HepG2 (cell line): ENCODE measurements around the gene RAE1. TPM values are rescaled to one million over a fixed set of nuclear protein-coding genes. Genes with fewer than 3 reads are reported as not detected.

ENCODE experiments used
- ARNT2 ChIP-seq: sonication (generic); formaldehyde crosslinking; IDR thresholded peaks from 2 replicates; pipeline ENCODE4 v1.8.0; 2022; ENCODE audit warnings: mild to moderate bottlenecking, low read depth, missing genetic modification reagents, moderate library complexity
- CCDC6 ChIP-seq: sonication (generic); formaldehyde crosslinking; IDR thresholded peaks from 2 replicates; pipeline ENCODE4 v1.8.1; 2022; ENCODE audit warnings: mild to moderate bottlenecking, missing genetic modification reagents, moderate library complexity
- CREM ChIP-seq, 2 experiments: sonication (generic) in 1 of 2; formaldehyde crosslinking in 1 of 2; IDR thresholded peaks; 2 replicates each; pipeline versions ENCODE4 v1.4.0 to v1.6.1; 2016 to 2020; ENCODE audit warnings: antibody characterized with exemption in 1 of 2, mild to moderate bottlenecking in 1 of 2, missing genetic modification reagents in 1 of 2
- ESRRA ChIP-seq: sonication (generic); formaldehyde crosslinking; IDR thresholded peaks from 2 replicates; pipeline ENCODE4 v1.5.1; 2020; ENCODE audit warnings: mild to moderate bottlenecking, low read depth, missing genetic modification reagents
- GFI1 ChIP-seq: sonication (generic); formaldehyde crosslinking; IDR thresholded peaks from 2 replicates; pipeline ENCODE4 v1.5.0; 2020; ENCODE audit warnings: missing genetic modification reagents, mild to moderate bottlenecking, borderline replicate concordance
- HOXD1 ChIP-seq: sonication (generic); formaldehyde crosslinking; IDR thresholded peaks from 2 replicates; pipeline ENCODE4 v1.5.0; 2020; ENCODE audit warnings: missing genetic modification reagents
- KDM6A ChIP-seq: IDR thresholded peaks from 2 replicates; pipeline ENCODE4 v1.6.1; 2016; ENCODE audit warnings: low read depth
- KLF16 ChIP-seq, 2 experiments: sonication (generic) in 1 of 2; formaldehyde crosslinking in 1 of 2; IDR thresholded peaks; 2 replicates each; pipeline versions ENCODE4 v1.6.1 to v1.8.0; 2016 to 2023; ENCODE audit warnings: missing genetic modification reagents in 2 of 2, missing compliant biosample characterization in 1 of 2
- MIER3 ChIP-seq: IDR thresholded peaks from 2 replicates; pipeline ENCODE4 v1.6.1; 2016; ENCODE audit warnings: missing compliant biosample characterization, borderline replicate concordance
- NFE2L2 ChIP-seq: fragments of 150-350 bp; IDR thresholded peaks from 2 replicates; pipeline ENCODE4 v1.6.1; 2014; ENCODE audit warnings: low read length
- NFYB ChIP-seq: sonication (generic); formaldehyde crosslinking; IDR thresholded peaks from 2 replicates; pipeline ENCODE4 v1.4.0; 2020; ENCODE audit warnings: missing genetic modification reagents
- NR2C2 ChIP-seq: sonication (generic); formaldehyde crosslinking; IDR thresholded peaks from 2 replicates; pipeline ENCODE4 v1.4.0; 2020; ENCODE audit warnings: missing genetic modification reagents, mild to moderate bottlenecking, moderate library complexity, borderline replicate concordance
- NRL ChIP-seq: sonication (generic); formaldehyde crosslinking; IDR thresholded peaks from 2 replicates; pipeline ENCODE4 v1.5.0; 2020; ENCODE audit warnings: missing genetic modification reagents, mild to moderate bottlenecking, moderate library complexity, borderline replicate concordance
- POGK ChIP-seq: sonication (generic); formaldehyde crosslinking; conservative IDR thresholded peaks from 2 replicates; pipeline ENCODE4 v1.8.0; 2022; ENCODE audit warnings: mild to moderate bottlenecking, moderate library complexity, missing genetic modification reagents
- POLR2AphosphoS5 ChIP-seq: IDR thresholded peaks from 2 replicates; pipeline ENCODE4 v1.6.1; 2012; ENCODE audit warnings: low read depth, low read length
- PRPF4 ChIP-seq: fragments of 200-400 bp; formaldehyde crosslinking; IDR thresholded peaks from 2 replicates; pipeline ENCODE4 v1.6.1; 2016; ENCODE audit warnings: low read length, low read depth; ENCODE audit not compliant: poor library complexity, severe bottlenecking
- REL ChIP-seq: sonication (generic); formaldehyde crosslinking; conservative IDR thresholded peaks from 2 replicates; pipeline ENCODE4 v1.8.0; 2022; ENCODE audit warnings: mild to moderate bottlenecking, missing genetic modification reagents, moderate library complexity
- SRF ChIP-seq: IDR thresholded peaks from 2 replicates; pipeline ENCODE4 v1.6.1; 2011; ENCODE audit warnings: mild to moderate bottlenecking, low read depth, low read length, moderate library complexity
- TCF7L2 ChIP-seq: IDR thresholded peaks from 2 replicates; pipeline ENCODE4 v1.6.1; 2011; ENCODE audit warnings: mild to moderate bottlenecking, low read depth, low read length, moderate library complexity
- ZBTB33 ChIP-seq: sonication (generic); formaldehyde crosslinking; IDR thresholded peaks from 2 replicates; pipeline ENCODE4 v1.4.0; 2020; ENCODE audit warnings: missing genetic modification reagents
- ZBTB43 ChIP-seq: sonication (generic); formaldehyde crosslinking; conservative IDR thresholded peaks from 2 replicates; pipeline ENCODE4 v1.4.0; 2020; ENCODE audit warnings: missing genetic modification reagents
- ZFYVE20 ChIP-seq: sonication (generic); formaldehyde crosslinking; IDR thresholded peaks from 2 replicates; pipeline ENCODE4 v1.8.0; 2023; ENCODE audit warnings: low read depth, mild to moderate bottlenecking, moderate library complexity, missing genetic modification reagents, borderline replicate concordance
- ZNF350 ChIP-seq: sonication (generic); formaldehyde crosslinking; IDR thresholded peaks from 2 replicates; pipeline ENCODE4 v1.4.0; 2020; ENCODE audit warnings: mild to moderate bottlenecking, low read depth, missing genetic modification reagents, borderline replicate concordance
- ZNF546 ChIP-seq: sonication (generic); formaldehyde crosslinking; conservative IDR thresholded peaks from 2 replicates; pipeline ENCODE4 v1.8.1; 2023; ENCODE audit warnings: mild to moderate bottlenecking, missing genetic modification reagents
- ZNF709 ChIP-seq: sonication (generic); formaldehyde crosslinking; IDR thresholded peaks from 2 replicates; pipeline ENCODE4 v1.5.0; 2020; ENCODE audit warnings: mild to moderate bottlenecking, missing genetic modification reagents
- ZSCAN31 ChIP-seq: sonication (generic); formaldehyde crosslinking; IDR thresholded peaks from 2 replicates; pipeline ENCODE4 v1.5.0; 2020; ENCODE audit warnings: low read depth, mild to moderate bottlenecking, missing genetic modification reagents
- polyA plus RNA-seq, 8 experiments: library from polyadenylated mRNA; depleted of rRNA in 3 of 8; stranded (reverse) in 7 of 8; unstranded in 1 of 8; fragments of >200 nt; fragmentation: Illumina TruSeq in 4 of 8; extraction: Trizol in 4 of 8; gene quantifications; 2 replicates each; pipeline versions ENCODE4 v1.2.1 to v1.2.3, GENCODE V29; 2011 to 2016; ENCODE audit warnings: low read depth in 4 of 8, missing spikeins in 1 of 8, mixed read lengths in 1 of 8; ENCODE audit not compliant: insufficient read depth in 1 of 8
- total RNA-seq, 5 experiments: library from RNA; depleted of rRNA; stranded (reverse); fragments of >200 nt; fragmentation: Illumina TruSeq; extraction: Trizol; gene quantifications; 2 replicates each; pipeline ENCODE4 v1.2.3, GENCODE V29; 2016; ENCODE audit warnings: low read depth in 1 of 5

Gene RAE1
- total and polyA plus RNA-seq, 2 of the 13 experiments (the other 11 are each of a cell fraction or from before 2014, with no cell fraction given): 36.1 to 72.9 TPM

GRCh38 chr20:57390604-57391438 lies 39.8 kb downstream of the RAE1 start, which contains the start of gene RBM38 (continued):
- TF ChIP-seq NRL (CRISPR knock-in tag) (no peak), POGK (no peak), ZSCAN31 (CRISPR knock-in tag) (0 out of 2 replicates have a peak, but pooled peaks have one; percentile 67), KLF16 (CRISPR knock-in tag; IDR thresholded peaks at IDR 0.05) (no peak), CREM (IDR thresholded peaks at IDR 0.05) (no peak), CREM (CRISPR knock-in tag; IDR thresholded peaks at IDR 0.05) (no peak), CCDC6 (CRISPR knock-in tag) (no peak), POLR2AphosphoS5 (peak; percentile 26), HOXD1 (no peak), ZFYVE20 (CRISPR knock-in tag) (no peak), PRPF4 (peak; percentile 99), GFI1 (CRISPR knock-in tag) (no peak), ZBTB33 (CRISPR knock-in tag) (peak; percentile 88), ZNF709 (CRISPR knock-in tag) (no peak), NR2C2 (no peak), NFYB (no peak), TCF7L2 (no peak), ZNF350 (CRISPR knock-in tag) (0 out of 2 replicates have a peak, but pooled peaks have one; percentile 26), ZNF546 (CRISPR knock-in tag) (0 out of 2 replicates have a peak, but pooled peaks have one; percentile 17), ARNT2 (CRISPR knock-in tag) (no peak), ESRRA (no peak), KDM6A (CRISPR knock-in tag) (no peak), MIER3 (CRISPR knock-in tag) (no peak), NFE2L2 (no peak), SRF (no peak), REL (no peak), ZBTB43 (0 out of 2 replicates have a peak, but pooled peaks have one; percentile 30)
